ENCODE data around the gene GRIK3. TPM values are rescaled to one million over a fixed set of nuclear protein-coding genes. Genes with fewer than 3 reads are reported as not detected.
"Not testable (repeated sequence)": the region's sequence is repeated elsewhere in the genome, so short reads cannot be mapped to it uniquely, and the experiment has no call there.

GRIK3 gene
- total RNA-seq, 2 experiments from 2014 or later: not detected

DNA sequence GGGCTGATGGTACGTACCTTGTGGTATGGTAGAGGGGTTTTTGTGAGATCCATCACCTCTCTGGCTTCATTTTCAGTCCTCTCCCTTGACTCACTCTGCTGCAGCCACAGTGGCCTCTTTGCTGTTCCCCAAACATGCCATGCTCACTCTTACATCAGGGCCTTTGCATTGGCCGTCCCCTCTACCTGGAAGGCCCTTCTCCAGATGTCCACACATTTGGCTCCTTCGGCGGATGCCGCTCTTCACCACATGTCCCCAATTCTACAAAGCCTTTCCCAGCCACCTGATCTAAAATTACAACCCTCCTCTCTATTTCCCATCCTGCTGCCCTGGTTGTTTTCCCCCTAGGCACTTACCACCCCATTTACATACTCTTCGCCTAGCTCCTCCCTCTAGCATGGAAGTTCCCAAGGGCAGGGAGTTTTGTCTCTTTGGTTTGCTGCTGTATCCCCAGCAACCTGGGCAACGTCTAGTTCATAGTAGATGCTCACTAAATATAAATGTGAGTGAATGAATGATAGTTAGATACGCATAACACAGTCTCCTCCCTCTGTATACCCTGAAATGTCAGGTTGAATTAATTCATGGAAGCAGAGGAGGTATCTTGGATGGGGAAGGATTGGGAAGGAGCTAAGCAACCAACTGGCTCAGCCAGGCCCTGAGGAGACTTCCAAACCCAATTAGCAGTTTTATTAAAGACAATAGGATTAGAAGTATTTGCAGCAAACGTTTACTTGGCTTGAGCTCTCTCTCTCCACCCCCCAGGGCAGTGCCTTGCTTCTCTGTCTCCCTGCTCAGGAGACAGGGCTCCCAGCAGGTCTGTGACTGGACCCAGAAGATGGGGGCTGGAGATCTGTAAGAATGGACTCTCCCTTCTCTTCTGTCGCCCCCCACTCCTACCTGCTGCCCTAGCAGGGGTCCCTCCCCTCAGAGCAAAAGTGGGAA, 264.2 kb downstream of the GRIK3 start:
- H3K36me3 Mint-ChIP-seq: no peaks in the 10 kb centered on the region

DNA sequence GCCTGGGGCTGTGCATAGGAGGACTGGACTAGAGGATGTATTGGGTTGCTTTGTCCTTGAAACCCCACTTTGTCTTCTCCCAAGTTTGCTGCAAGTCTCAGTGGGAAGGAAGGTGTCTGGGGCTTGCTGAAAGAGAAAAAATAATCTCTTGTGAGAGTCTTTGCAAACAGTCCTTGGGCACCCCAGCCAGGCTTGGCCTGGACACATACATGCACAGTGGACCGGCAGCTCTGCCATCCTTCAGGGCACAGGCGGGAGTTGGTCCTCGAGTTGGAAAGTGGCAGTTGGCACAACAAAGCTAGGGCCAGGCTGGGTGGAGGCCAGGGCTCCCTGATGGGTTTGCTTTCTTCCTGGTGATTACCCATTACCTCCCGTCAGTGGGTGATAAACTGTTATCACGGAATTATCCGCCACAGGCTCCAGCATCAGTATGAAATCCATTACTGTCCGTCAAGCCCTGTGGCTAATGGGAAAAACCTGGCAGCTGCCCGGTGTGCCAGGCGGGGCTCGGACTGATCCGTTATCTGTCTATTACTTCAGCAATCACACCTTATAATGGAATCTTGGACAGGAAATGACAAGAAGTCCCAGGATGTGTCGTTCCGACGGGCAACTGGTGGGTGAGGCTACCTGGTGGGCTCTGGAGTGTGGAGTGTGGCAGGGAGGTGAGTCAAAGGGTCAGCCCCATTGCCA, 265.7 kb downstream of the GRIK3 start:
- no peak for DNase-seq
- H3K36me3 Mint-ChIP-seq: no peaks in the 10 kb centered on the region
- H3K4me3 Mint-ChIP-seq: no peak overlapping the region
- H3K27me3 Mint-ChIP-seq: peaks cover 29% of the 10 kb centered on the region
- no peaks in the 10 kb centered on the region for H3K4me1 Mint-ChIP-seq
- no peak overlapping the region for H3K27ac Mint-ChIP-seq
- no peaks in the 10 kb centered on the region for H3K9me3 Mint-ChIP-seq

More for the DNA sequence above, 264.2 kb downstream of the GRIK3 start:
- DNase-seq: no peak
- Mint-ChIP-seq H3K4me3 (no peak overlapping the region), H3K27ac (no peak overlapping the region), H3K9me3 (no peaks in the 10 kb centered on the region), H3K27me3 (peaks cover 30% of the 10 kb centered on the region), H3K4me1 (no peaks in the 10 kb centered on the region)

DNA sequence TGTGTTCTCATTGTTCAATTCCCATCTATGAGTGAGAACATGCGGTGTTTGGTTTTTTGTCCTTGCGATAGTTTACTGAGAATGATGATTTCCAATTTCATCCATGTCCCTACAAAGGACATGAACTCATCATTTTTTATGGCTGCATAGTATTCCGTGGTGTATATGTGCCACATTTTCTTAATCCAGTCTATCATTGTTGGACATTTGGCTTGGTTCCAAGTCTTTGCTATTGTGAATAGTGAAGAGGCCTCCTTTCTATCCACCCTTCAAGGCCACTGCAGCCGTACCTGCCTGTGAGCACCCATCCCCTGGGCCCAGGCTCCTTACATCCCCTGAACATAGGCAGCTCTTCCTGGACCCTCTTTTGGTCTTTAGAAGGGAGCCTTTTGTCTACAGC, 266.9 kb downstream of the GRIK3 start:
- not testable (repeated sequence) for H3K27ac Mint-ChIP-seq, DNase-seq, H3K4me3 Mint-ChIP-seq, H3K36me3 Mint-ChIP-seq, H3K4me1 Mint-ChIP-seq, H3K9me3 Mint-ChIP-seq
- peaks cover 24% of the 10 kb centered on the region for H3K27me3 Mint-ChIP-seq

DNA sequence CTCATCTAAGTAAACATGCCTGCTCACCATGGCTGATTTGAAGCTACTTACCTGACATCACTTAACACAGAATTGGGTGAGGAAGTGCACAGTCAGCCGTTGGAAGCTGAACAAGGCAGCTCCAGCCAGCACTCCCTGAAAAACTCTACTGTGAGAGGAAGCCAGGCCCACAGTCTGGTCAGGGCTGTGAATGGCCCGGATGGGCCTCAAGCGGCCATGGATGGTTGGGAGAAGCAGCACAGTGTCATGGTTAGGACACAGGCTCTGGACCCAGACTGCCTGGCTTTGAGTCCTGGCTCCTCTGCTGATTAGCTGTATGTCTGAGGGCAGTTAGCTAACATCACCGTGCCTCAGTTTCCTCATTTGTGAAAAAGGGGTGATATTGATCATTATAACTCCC, 267.8 kb downstream of the GRIK3 start:
- H3K27me3 Mint-ChIP-seq: peaks cover 18% of the 10 kb centered on the region
- no peak overlapping the region for H3K27ac Mint-ChIP-seq

DNA sequence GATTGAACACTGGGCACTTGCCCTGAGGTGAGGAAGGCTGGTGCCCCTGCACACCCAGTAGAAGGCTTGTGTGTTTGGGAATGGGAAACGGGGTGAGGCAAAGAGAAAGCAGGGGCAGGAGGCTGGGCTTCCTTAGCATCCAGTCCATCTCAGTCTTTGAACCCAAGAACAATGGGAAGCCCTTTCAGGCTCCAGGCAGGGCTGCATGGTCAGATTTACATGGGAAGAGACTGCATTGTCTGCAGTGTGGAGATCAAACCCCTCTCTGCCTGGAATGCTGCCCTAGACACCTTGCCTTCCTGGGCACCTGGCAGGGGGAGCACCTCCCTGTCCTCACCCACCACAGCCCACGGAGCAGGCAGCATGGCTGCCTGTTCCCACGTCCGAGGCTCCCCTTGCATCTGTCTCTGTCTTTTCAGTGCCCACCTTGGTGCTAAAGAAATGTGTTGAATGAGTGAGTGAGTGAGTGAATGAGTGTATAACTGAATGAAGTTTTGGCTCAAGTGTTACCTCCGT, 268.5 kb downstream of the GRIK3 start:
- Mint-ChIP-seq H3K4me3 (no peak overlapping the region), H3K4me1 (no peaks in the 10 kb centered on the region), H3K27me3 (peaks cover 12% of the 10 kb centered on the region), H3K36me3 (no peaks in the 10 kb centered on the region), H3K27ac (no peak overlapping the region), H3K9me3 (no peaks in the 10 kb centered on the region)
- DNase-seq: no peak

More for the DNA sequence above, 267.8 kb downstream of the GRIK3 start:
- no peaks in the 10 kb centered on the region for H3K9me3 Mint-ChIP-seq
- no peaks in the 10 kb centered on the region for H3K4me1 Mint-ChIP-seq
- no peak overlapping the region for H3K4me3 Mint-ChIP-seq
- no peaks in the 10 kb centered on the region for H3K36me3 Mint-ChIP-seq
- DNase-seq: no peak

DNA sequence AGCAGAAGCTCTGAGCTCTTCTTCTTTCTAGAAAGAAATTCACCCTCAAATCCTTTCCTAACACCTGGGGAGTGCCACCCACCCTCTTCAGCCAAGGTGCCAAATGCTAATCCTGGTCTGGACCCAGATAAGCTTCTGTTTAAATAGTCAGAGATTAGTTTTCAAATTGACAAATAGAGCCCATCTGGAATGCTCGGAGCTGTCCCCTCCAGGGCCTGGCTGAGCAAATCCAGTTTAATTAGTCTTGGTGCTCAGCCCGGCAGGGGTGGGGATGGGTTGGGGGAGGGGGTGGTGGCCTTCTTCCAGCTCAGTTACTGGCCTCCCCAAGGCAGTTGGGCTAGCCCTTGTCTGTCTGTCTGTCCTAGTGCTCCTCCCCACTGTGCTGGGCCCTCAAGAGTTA, 269.5 kb downstream of the GRIK3 start:
- Mint-ChIP-seq H3K27me3 (peaks cover 6% of the 10 kb centered on the region), H3K4me3 (no peak overlapping the region), H3K36me3 (no peaks in the 10 kb centered on the region), H3K27ac (no peak overlapping the region), H3K9me3 (peaks cover 2% of the 10 kb centered on the region), H3K4me1 (no peaks in the 10 kb centered on the region)
- DNase-seq: no peak

DNA sequence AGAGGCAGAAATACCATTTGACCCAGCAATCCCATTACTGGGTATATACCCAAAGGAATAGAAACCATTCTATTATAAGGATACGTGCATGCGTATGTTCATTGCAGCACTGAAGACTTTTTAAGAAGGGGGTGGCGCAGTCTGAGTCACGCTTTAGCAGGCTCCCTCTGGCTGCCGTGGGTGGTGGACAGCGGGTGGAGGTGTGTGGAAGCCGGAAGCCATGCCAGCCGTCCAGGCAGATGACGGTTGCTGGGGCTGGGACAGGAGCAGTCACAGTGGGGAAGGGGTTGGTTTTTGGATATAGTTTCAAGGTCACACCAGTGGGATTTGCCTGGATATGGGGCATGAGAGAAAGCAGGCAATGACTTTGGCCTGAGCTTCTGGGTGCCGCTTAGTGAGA, 270.5 kb downstream of the GRIK3 start:
- DNase-seq: no peak
- Mint-ChIP-seq H3K27ac (no peak overlapping the region), H3K4me1 (no peaks in the 10 kb centered on the region), H3K4me3 (no peak overlapping the region), H3K9me3 (peaks cover 2% of the 10 kb centered on the region), H3K36me3 (no peaks in the 10 kb centered on the region), H3K27me3 (no peaks in the 10 kb centered on the region)

DNA sequence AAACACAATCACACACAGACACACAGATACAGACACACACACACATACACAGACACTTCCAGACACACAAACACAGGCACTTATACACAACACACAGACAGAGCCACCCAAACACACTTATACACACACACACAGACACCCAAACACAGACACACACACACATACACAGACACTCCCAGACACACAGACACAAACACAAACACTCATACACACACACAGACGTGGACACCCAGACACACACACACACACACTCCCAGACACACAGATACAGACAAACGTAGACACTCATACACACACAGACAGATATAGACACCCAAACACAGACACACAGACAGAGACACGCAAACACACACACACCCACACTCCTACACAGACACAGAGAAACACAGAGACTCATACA, 272.1 kb downstream of the GRIK3 start:
- DNase-seq: no peak
- Mint-ChIP-seq H3K27me3 (no peaks in the 10 kb centered on the region), H3K4me3 (no peak overlapping the region), H3K27ac (no peak overlapping the region), H3K36me3 (no peaks in the 10 kb centered on the region), H3K4me1 (no peaks in the 10 kb centered on the region), H3K9me3 (peaks cover 2% of the 10 kb centered on the region)

DNA sequence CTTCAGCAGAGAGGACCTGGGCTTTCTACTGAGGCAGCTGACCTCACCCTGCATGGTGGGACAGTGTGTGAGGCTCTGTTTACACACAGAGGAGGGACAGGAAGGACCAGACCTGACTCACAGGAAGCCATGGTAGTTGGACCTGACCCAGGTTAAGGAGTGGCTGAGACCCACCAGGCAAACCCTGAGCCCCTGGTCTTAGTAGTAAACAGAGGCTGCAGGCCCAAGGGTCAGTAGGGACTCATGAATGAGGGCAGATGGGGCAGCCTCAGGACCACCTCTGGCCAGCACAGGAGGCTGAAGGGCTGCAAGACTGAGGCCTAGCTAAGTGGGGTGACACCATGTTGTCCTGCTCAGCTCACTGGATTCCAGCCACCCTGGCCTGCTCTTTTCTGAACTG, 273.2 kb downstream of the GRIK3 start:
- H3K9me3 Mint-ChIP-seq: peaks cover 2% of the 10 kb centered on the region
- H3K36me3 Mint-ChIP-seq: no peaks in the 10 kb centered on the region
- DNase-seq: no peak
- H3K27me3 Mint-ChIP-seq: no peaks in the 10 kb centered on the region
- H3K4me1 Mint-ChIP-seq: no peaks in the 10 kb centered on the region
- no peak overlapping the region for H3K27ac Mint-ChIP-seq
- H3K4me3 Mint-ChIP-seq: no peak overlapping the region

DNA sequence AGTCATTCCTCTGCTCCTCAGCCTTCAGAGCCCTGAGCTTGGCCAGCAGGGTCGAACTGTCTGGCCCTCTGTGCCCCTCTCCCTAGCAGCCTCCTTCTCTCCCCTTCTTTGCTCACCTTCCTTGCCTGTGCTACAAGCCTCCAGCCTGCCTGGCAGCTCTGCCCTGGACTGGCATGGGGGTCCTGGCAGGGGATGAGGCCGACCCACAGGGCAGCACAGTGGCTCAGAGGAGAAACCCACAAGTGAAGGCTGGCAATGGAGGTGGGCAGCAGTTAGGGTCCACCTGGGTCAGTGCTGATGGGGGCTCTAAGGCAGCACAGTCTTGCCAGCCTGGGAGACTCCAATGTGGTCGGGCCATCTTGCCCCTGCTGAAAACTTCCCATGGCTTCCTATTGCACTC, 274.2 kb downstream of the GRIK3 start:
- Mint-ChIP-seq H3K36me3 (no peaks in the 10 kb centered on the region), H3K4me3 (no peak overlapping the region), H3K9me3 (peaks cover 2% of the 10 kb centered on the region), H3K27me3 (no peaks in the 10 kb centered on the region), H3K27ac (no peak overlapping the region), H3K4me1 (no peaks in the 10 kb centered on the region)
- no peak for DNase-seq

DNA sequence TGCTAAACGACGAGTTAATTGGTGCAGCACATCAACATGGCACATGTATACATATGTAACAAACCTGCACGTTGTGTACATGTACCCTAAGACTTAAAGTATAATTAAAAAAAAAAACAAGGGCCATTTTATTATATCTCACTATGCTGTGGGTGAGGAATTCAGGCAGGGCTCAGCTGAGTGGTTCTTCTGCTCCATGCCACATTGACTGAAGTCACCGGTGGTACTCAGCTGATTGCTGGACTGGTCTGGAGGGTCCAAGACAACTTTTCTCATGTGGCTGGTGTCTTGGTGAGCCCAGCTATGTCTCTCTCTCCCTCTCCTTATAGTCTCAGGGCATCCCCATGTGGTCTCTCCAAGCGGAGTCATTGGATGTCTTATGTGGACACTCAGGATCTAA, 275.0 kb downstream of the GRIK3 start:
- Mint-ChIP-seq H3K27me3 (peaks cover 6% of the 10 kb centered on the region), H3K4me1 (no peaks in the 10 kb centered on the region), H3K9me3 (peaks cover 2% of the 10 kb centered on the region), H3K27ac (no peak overlapping the region), H3K4me3 (no peak overlapping the region), H3K36me3 (no peaks in the 10 kb centered on the region)
- DNase-seq: no peak

DNA sequence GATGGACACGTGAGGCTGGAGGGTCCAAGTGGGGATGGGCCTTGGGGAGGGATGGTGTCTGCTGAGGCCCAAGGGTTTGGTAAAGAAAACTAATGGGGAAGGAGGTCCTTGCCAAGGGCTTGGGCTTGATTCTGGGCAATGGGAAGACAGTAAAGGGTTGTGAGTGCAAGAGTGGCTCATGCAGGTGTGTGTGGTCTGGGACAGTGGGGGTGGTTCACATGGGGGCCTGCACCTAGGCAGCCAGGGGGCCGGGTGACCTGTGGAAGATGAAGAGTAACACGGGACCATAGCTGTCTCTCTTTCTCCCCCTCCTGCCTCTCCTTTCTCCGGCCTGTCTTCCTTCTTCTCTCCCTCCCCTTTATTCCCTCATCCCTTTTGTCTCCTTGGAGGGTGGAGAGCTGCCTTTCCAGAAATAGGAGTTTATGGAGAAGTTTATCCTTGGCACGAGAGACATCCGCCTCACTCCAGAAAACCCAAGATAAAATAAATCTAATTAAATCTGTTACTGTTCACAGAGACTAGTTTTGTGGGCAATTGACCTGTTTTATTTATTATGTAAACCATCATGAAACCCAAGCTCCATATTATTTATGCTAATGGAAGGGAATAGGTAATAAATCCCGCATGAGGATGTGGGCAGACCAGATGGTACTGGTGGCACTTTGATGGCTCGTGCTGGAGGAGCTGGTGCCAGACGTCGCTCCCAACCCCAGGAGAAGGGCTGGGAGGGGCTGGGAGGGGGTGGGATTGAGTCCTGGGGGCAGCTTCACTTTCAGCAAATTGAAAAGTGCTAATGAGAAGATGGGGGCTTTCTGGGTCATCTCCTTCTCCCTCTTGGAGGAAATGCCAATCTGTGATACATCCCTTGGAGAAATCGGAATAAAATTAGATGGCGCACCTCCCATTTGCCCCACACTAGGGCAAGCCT, 278.7 kb downstream of the GRIK3 start:
- H3K36me3 Mint-ChIP-seq: no peaks in the 10 kb centered on the region
- H3K27ac Mint-ChIP-seq: no peak overlapping the region
- H3K4me1 Mint-ChIP-seq: no peaks in the 10 kb centered on the region
- no peak for DNase-seq
- H3K4me3 Mint-ChIP-seq: no peak overlapping the region
- H3K27me3 Mint-ChIP-seq: peaks cover 16% of the 10 kb centered on the region
- H3K9me3 Mint-ChIP-seq: peaks cover 2% of the 10 kb centered on the region

DNA sequence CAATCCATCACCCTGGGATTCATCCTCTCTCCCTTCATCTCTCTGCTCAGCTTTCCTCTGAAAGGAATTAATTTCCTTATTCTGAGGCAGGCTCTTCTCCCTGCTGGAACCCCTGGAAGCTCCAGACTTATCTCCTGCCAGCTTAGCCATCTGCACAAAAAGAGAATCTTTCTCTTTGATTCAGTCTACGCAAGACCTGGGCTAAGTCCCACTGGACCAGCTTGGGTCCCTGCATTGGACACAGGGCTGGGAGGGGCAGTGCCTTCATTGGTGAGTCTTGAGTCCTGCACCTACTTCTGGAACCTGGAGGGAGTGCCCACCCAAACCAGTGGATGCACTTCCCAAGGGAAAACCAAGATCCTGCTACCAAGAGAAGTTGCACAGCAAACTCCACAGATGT, 279.9 kb downstream of the GRIK3 start:
- H3K27me3 Mint-ChIP-seq: peaks cover 16% of the 10 kb centered on the region
- H3K4me1 Mint-ChIP-seq: no peaks in the 10 kb centered on the region
- H3K27ac Mint-ChIP-seq: no peak overlapping the region
- H3K4me3 Mint-ChIP-seq: no peak overlapping the region
- H3K36me3 Mint-ChIP-seq: no peaks in the 10 kb centered on the region
- no peaks in the 10 kb centered on the region for H3K9me3 Mint-ChIP-seq
- DNase-seq: no peak

DNA sequence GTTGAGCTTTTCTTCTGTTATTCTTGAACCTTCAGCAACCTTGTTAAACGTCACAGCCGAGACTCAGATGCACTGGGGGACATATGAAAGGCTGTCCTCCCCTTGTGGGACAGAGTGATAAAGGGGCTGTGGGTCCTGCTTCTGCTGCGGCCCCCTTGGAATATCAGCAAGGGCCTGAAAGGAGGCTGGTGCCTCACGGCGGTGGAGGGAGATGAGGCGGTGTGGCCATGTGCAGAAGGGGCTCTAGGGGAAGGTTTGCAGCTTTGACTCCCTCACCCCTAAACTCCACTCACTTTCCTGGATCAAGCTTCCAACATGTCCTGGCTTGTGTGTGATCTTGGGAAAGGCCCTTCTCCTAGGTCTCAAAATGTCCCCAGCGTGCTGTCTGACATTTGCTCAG, 280.9 kb downstream of the GRIK3 start:
- no peaks in the 10 kb centered on the region for H3K9me3 Mint-ChIP-seq
- H3K27ac Mint-ChIP-seq: no peak overlapping the region
- no peak for DNase-seq
- H3K4me3 Mint-ChIP-seq: no peak overlapping the region
- peaks cover 20% of the 10 kb centered on the region for H3K27me3 Mint-ChIP-seq
- no peaks in the 10 kb centered on the region for H3K4me1 Mint-ChIP-seq
- no peaks in the 10 kb centered on the region for H3K36me3 Mint-ChIP-seq
